ENCODE measurements around the gene AEBP1.

The AEBP1 gene

GRCh38 chr7:44158096-44158872, 54.1 kb downstream of the AEBP1 start:
- DNase-seq, result no peak

GRCh38 chr7:44158873-44159631, 54.9 kb downstream of the AEBP1 start:
- DNase-seq, result no peak

DNA sequence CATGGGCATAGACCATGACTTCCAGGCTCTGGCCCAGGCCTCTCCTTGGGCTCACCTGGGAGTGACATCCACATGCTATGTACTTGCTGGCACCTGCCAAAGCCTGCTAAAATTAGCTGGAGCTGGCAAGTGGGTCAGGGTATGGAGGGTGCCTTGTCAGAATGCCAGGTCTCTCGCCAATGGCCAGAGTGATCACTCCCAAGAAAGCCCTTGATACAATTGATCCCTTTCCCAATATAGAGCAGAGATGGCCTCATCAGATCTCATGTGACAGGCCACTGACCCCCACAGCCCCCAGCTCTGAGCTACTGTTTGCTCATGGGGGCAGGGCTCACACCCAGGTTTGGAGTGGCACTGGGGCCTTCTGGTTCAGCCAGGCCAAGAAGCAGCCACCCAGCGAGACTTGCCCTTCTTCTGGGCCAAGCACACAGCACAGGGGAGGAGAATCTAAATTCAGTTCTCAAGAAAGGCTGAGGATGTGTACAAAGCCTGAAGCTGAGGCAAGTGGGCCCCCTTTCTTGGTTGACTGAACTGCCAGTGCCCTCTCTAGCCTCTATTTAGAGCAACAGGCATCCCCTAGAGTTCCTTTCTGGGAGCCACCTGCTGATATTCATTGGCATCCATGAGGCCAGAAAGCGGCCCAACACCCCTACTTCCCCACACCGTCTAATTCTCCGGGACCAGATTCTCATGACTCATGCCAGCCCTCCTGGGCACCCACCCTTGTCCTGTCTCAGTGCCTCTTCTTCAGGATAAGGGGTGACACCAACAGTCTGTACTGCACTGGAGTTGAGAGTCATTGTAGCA, 55.9 kb downstream of the AEBP1 start:
- no peak for DNase-seq

GRCh38 chr7:44161371-44161770, 57.2 kb downstream of the AEBP1 start:
- DNase-seq, result no peak

- DNase-seq, result no peak
Measured at GRCh38 chr7:44162179-44162578, 58.0 kb downstream of the AEBP1 start.

DNA sequence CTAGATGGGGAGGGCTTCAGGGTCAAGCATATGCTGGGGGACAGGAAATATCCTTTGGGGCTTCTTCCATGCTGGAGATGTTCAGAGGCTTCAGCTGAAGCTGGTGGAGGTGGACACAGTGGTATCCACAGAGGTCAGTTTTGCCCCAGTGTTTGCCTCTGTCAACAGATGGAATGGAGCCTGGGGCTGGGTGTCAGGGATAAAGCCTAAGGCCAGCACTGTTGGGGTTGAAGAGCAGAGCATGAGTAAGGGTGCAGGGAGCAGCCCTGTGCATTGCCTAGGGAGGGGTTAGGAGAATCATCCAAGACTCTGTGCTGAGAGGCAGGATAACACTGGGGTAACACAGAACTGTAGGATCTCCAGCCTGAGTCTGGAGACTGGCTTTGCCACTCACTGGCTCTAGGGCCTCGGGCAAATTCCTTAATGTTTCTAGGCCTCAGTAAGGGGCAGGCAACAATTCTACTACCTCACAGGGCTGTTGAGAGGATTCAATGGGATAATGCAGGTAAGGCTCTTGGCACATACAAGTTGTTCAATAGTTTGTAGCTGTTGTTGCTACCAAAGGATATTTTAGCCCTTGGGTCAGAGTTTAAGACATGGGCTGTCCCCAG, 58.7 kb downstream of the AEBP1 start:
- no peak for DNase-seq

DNA sequence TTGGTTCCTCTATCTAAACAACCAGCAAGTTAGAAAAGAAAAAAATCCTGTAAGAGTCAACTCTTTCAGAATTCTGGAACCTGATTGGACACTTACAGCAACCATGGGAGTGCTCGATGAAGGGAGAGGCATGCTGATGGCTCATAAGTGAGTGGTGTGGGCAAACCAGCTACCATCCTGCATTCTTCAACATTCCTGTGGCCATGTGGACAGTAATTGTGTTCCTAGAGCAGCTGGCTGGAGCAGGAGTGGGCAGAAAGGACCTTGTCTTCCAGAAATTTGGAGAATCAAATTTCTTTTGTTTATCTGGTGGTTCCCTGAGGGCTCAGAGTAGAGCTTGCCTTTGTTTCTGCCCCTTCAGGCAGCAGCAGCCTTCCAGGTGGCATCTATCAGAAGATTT, 59.4 kb downstream of the AEBP1 start:
- DNase-seq, result no peak

Measured in NCI-H2107 (cell line).